Measurements from ENCODE around the gene UBALD1.
"Not testable (repeated sequence)": the region's sequence is repeated elsewhere in the genome, so short reads cannot be mapped to it uniquely, and the experiment has no call there.

The UBALD1 gene

DNA sequence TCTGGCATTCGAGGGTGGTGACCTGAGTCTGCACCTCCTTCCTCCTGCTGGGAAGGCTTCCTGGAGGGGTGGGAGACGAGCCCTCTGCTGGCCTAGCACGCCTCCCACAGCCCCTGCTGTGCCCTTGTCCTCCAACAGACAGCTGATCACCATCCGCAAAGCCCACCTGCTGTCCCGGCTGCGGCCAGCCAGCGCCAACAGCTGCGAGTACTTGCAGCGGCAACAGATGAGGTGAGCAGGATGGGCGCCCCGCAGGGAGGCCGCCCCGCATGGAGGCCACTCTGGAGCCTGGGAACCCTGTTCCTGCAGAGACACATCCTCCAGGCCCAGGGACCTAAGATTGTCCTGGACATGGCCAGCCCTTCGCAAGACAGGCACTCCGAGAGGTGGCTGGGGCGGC, 21.6 kb downstream of the UBALD1 start:
- DNase-seq = no peak

DNA sequence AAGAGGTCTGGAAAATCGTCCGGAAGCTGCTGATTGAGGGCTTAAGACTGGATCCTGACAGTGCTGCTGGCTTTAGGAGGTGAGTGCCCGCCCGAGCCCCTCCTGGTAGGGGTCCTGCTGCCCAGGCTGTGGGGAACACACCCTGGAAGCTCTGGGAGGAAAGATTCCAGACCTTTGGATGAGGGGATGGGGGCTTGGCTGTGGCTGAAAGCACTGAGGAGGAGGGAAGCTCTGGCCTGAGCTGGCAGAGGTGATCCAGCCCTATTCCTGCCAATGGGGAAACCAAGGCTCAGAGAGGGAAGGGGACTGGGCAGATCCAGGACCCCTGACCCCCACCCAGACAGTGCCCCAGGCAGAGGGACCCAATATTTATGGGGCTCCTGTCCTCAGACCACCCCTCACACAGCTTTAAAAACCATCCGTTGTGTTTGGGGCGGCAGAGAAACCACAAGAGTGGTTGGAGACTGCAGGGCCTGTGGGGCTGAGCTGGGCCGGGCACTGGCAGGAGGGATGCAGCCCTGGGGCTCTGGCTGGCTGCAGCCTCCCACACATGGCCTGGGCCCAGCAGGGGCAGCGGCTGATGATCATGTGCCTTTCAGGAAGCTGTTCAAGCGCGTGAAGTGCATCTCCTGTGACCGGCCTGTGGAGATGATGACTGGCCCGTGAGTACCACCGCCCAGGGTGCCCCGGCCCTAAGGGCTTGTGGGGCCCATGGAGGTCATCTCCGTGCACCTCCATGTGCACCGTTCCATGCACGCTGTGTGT, 22.8 kb downstream of the UBALD1 start:
- DNase-seq = no peak

- DNase-seq = no peak
Measured at GRCh38 chr16:4591191-4591590, 23.5 kb downstream of the UBALD1 start.

- DNase-seq = no peak
Measured at GRCh38 chr16:4588961-4589360, 25.7 kb downstream of the UBALD1 start.

DNA sequence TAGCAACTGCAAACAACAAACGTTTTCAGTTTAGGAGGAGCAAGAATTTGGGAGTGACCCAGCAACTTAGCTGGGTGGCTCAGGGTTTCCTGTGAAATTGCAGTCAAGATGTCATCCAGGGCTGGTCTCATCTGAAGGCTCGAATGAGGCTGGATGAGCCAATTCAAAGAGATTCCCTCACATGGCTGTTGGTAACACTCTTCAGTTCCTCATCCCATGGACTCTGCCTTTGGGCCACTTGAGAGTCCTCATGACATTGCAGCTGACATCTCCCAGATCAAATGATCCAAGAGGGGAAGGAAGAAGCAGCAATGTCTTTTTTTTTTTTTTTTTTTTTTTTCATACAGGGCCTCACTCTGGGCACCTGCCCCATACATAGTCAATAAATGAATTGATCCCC, 26.3 kb downstream of the UBALD1 start:
- no peak for DNase-seq

DNA sequence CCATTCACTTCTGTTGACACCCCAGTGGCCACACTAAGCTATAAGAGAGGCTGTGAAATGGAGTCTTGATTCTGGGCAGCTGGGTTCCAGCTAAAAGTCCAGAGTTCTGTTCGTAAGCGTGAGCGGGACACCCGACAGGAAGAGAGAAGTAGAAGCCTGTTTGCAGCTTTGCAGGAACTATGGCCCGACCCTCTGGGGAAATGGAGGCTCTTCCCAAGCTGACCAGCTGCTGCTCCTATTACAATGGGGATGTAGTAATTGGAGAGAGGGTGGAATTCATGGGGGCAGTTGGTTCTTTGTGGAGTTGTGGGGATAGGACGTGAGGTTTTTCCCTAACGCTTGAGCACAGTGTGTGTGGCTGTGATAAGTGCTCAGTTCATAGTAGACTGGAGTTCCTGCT, 28.4 kb downstream of the UBALD1 start:
- DNase-seq = no peak

DNA sequence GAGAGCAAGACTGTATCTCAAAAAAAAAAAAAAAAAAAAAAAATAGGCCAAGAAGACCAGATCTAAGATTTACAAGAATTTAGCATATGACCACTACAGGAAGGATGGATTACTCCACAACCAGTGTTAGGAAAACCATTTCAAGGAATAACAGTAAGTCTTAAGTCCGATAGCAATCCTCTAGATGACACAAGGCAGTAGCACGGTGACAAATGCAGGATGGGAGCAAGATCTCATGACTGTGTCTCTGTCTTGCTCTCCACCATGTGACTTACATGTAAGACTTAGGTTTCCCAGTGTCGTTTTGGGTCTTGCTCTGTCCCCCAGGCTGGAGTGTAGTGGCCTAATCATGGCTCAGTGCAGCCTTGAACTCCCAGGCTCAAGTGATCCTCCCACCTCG, 30.8 kb downstream of the UBALD1 start:
- no peak for DNase-seq

GRCh38 chr16:4580250-4580649, 34.4 kb downstream of the UBALD1 start:
- DNase-seq = no peak

DNA sequence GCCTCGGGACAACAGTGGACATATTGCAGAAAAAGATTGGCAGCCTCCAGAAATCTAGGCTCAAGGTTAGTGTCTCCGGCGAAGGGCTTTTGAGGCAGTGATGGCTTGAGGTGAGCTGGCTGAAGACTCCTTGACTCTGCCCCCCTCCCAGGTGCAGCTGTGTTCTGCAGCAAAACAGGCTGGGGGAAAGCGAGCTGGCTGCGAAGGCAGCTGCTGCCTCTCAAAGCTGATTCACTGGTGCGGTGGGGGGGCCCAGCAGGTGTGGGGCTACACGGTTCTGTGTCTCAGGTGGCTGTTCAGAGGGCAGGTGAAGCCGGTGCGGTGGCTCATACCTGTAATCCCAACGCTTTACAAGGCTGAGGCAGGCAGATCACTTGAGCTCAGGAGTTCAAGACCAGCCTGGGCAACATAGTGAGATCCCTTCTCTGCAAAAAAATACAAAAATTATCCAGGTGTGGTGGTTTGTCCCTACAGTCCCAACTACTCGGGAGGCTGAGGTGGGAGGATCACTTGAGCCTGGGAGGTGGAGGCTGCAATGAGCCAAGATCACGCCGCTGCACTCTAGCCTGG, 35.6 kb downstream of the UBALD1 start:
- peak; percentile 59 for DNase-seq

DNA sequence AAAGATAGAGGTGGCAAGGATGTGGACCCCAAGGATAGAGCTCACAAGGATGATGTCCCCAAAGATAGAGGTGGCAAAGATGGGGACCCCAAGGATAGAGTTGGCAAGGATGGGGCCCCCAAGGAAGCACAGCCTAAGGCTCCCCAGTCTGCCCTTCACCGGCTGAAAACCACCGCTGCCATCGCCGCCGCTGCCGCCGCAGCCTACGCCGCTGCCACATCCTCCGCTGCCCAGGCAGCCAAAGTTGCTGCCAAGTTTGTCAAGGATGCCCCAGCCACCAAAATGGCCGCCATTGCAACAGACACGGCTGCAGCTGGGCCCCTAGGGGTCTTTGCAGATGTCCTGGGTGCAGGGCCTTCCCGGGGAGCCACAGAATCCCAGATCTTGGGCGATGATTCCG, 38.7 kb downstream of the UBALD1 start:
- no peak for DNase-seq

- no peak for DNase-seq
Measured at GRCh38 chr16:4574919-4575705, 39.6 kb downstream of the UBALD1 start.

DNA sequence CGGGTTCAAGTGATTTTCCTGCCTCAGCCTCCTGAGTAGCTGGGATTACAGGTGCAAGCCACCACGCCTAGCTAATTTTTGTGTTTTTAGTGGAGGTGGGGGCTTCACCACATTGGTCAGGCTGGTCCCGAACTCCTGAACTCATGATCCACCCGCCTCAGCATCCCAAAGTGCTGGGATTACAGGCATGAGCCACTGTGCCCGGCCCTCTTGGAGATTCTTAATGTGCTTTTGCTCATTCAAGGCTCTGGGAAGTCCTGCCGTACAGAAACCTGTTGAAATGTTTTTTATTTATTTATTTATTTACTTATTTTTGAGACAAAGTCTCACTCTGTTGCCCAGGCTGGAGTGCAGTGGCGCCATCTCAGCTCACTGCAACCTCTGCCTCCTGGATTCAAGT, 40.8 kb downstream of the UBALD1 start:
- not testable (repeated sequence) for DNase-seq

DNA sequence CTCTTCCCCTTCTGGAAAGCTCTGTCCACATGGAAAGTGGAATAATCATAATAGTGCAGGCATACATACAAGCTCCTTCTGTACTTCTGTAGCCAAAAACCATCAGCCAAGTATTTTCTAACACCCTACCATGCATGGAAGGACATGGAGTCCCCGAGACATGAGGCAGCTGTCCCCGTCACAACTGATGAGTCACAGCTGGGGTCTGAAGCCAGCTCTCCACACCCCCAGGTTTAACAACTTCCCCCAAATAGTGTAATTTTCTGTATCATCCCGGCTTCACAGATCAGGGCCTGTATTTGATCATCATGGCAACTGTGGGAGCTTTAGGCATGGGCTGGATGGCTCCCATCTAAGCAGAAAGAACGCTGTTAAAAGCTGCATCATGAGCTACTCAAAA, 42.0 kb downstream of the UBALD1 start:
- DNase-seq = no peak

DNA sequence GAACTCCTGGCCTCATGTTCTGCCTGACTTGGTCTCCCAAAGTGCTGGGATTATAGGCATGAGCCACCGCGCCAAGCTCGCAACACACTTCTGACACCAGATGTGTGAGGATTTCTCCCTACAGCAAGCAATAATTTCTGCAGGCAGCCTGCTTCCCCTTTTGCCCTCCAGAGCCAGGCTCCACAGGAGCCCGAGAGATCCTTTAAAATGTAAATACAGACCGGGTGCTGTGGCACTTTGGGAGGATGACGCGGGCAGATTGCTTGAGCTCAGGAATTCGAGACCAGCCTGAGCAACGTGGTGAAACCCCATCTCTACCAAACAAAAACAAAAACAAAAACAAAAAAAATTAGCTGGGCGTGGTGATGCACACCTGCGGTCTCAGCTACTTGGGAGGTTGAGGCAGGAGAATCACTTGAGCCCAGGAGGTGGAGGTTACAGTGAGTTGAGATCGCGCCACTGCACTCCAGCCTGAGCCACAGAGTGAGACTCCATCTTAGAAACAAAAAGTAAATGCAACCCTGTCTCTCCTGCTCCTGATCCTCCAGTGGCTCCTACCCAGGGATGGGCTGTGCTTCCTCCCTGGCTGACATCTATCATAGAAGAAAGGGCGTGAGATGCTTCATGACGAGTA, 43.9 kb downstream of the UBALD1 start:
- no peak for DNase-seq

DNA sequence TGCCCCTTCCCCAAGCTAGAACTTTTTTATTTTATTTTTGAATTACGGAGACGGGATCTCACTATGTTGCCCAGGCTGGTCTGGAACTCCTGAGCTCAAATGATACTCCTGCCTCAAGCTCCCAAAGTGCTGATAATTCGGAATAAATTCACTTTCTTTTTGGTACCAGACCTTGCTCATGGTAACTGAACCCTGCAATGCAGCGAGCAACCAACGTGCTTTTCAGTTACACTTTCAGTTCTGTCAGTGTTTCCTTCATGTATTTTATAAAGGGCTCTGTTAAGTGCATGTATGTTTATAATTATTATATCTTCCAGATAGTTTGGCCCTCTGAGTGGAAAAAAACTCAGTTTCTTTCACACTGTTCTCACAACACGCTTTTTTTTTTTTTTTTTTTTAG, 44.6 kb downstream of the UBALD1 start:
- no peak for DNase-seq

GRCh38 chr16:4566144-4566543, 48.5 kb downstream of the UBALD1 start:
- DNase-seq = no peak

GRCh38 chr16:4564661-4565267, 49.9 kb downstream of the UBALD1 start:
- DNase-seq = no peak

DNA sequence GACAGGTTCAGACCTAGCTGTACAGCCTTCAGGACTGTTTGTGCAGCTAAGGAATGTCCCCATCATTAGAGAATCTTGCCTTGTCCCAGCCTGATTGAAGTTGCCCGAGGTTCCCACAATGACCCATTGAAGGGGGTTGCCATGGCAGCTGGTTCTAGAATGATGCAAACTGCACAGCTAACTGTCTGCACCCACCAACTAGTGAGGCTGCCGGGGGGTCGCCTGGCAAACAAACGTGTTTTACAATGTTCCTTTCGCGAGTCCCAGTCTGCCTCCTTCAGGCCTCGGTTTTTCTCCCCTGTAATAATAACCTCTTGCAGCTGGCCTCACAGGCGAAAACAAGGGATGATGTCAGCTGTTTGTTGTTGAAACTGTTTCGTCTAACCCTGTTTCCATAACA, 53.1 kb downstream of the UBALD1 start:
- DNase-seq = no peak

All from DMS79 treated with DMSO at 0.1 percent for 48 hours (cell line).